HG03045 (cell line): Measurements from ENCODE around the gene C19orf73.
"Not testable (repeated sequence)": the region's sequence is repeated elsewhere in the genome, so short reads cannot be mapped to it uniquely, and the experiment has no call there.

Experiments
- ATAC-seq: cut with Tn5 transposase; IDR thresholded peaks from one replicate; pipeline ENCODE4 v1.9.1; 2021; ENCODE audit warnings: mild to moderate bottlenecking, moderate library complexity; ENCODE audit not compliant: unreplicated experiment

The C19orf73 gene

GRCh38 chr19:49103331-49104085, 15.4 kb downstream of the C19orf73 start:
- ATAC-seq = no peak

- no peak for ATAC-seq
These were observed 16.6 kb downstream of the C19orf73 start for GRCh38 chr19:49102303-49102702.

GRCh38 chr19:49101160-49101559, 17.8 kb downstream of the C19orf73 start:
- ATAC-seq = no peak

- ATAC-seq = no peak
These were observed 20.1 kb downstream of the C19orf73 start for GRCh38 chr19:49098795-49099194.

- ATAC-seq = no peak
These were observed 21.3 kb downstream of the C19orf73 start for GRCh38 chr19:49097453-49098288.

GRCh38 chr19:49094505-49095482, 24.1 kb downstream of the C19orf73 start:
- ATAC-seq = no peak

GRCh38 chr19:49092686-49093085, 26.3 kb downstream of the C19orf73 start:
- ATAC-seq = no peak

- no peak for ATAC-seq
These were observed 27.4 kb downstream of the C19orf73 start for GRCh38 chr19:49091391-49092038.

GRCh38 chr19:49086296-49086695, 32.6 kb downstream of the C19orf73 start:
- ATAC-seq = no peak

- no peak for ATAC-seq
These were observed 33.1 kb downstream of the C19orf73 start for GRCh38 chr19:49085868-49086232.

- peak; percentile 85 for ATAC-seq
These were observed 33.7 kb downstream of the C19orf73 start, which contains the start of gene SNRNP70 for GRCh38 chr19:49085020-49085867. Gene SNRNP70 (plus strand): TSS chr19:49085451. CDS start chr19:49086415, 964 bp downstream.

GRCh38 chr19:49084206-49085019, 34.5 kb downstream of the C19orf73 start:
- ATAC-seq = no peak

- ATAC-seq = no peak
These were observed 37.7 kb downstream of the C19orf73 start for GRCh38 chr19:49081273-49081672.

GRCh38 chr19:49080392-49080791, 38.6 kb downstream of the C19orf73 start:
- no peak for ATAC-seq

GRCh38 chr19:49074869-49075268, 44.1 kb downstream of the C19orf73 start:
- ATAC-seq = not testable (repeated sequence)

GRCh38 chr19:49073514-49074378, 45.2 kb downstream of the C19orf73 start:
- no peak for ATAC-seq

- no peak for ATAC-seq
These were observed 46.9 kb downstream of the C19orf73 start for GRCh38 chr19:49071860-49072547.
